Skeletal muscle cell (primary cell): ENCODE results near the gene DYNLT1.
A peak's percentile ranks its signal among the peaks of the same experiment; 100 is the strongest.
"Not testable (repeated sequence)": the region's sequence is repeated elsewhere in the genome, so short reads cannot be mapped to it uniquely, and the experiment has no call there.

ENCODE experiments used
- DNase-seq: peaks from one replicate; pipeline ENCODE4 v3.0.0-alpha.2; 2010; ENCODE audit warnings: low read depth
- H3K4me3 ChIP-seq: 2 replicates; pipeline ENCODE4 v1.5.1; 2011; ENCODE audit warnings: low read depth, mild to moderate bottlenecking, control low read depth, low read length, moderate library complexity

DYNLT1 gene

GRCh38 chr6:158644231-158645063, at the start of gene DYNLT1:
Gene DYNLT1 (minus strand): TSS chr6:158644743. CDS start chr6:158644708, 35 bp downstream.
- peak within 1 kb of the TSS; percentile 81 for H3K4me3 ChIP-seq
- peak; percentile 67 for DNase-seq

GRCh38 chr6:158688860-158689259, 44.3 kb upstream of the DYNLT1 start:
- no peak for DNase-seq
- no peak overlapping the region for H3K4me3 ChIP-seq

- H3K4me3 ChIP-seq = no peak overlapping the region
- DNase-seq = no peak
Observed at GRCh38 chr6:158687506-158687905, 43.0 kb upstream of the DYNLT1 start.

GRCh38 chr6:158686791-158687381, 42.3 kb upstream of the DYNLT1 start:
- no peak overlapping the region for H3K4me3 ChIP-seq
- no peak for DNase-seq

GRCh38 chr6:158686311-158686710, 41.8 kb upstream of the DYNLT1 start:
- DNase-seq = no peak
- H3K4me3 ChIP-seq = no peak overlapping the region

- no peak overlapping the region for H3K4me3 ChIP-seq
- DNase-seq = no peak
Observed at GRCh38 chr6:158684745-158685324, 40.3 kb upstream of the DYNLT1 start.

GRCh38 chr6:158684311-158684710, 39.8 kb upstream of the DYNLT1 start:
- no peak for DNase-seq
- no peak overlapping the region for H3K4me3 ChIP-seq

GRCh38 chr6:158680481-158680880, 35.9 kb upstream of the DYNLT1 start:
- no peak overlapping the region for H3K4me3 ChIP-seq
- no peak for DNase-seq

- no peak overlapping the region for H3K4me3 ChIP-seq
- DNase-seq = no peak
Observed at GRCh38 chr6:158680015-158680414, 35.5 kb upstream of the DYNLT1 start.

- DNase-seq = no peak
- no peak overlapping the region for H3K4me3 ChIP-seq
Observed at GRCh38 chr6:158677906-158678578, 33.5 kb upstream of the DYNLT1 start.

- DNase-seq, H3K4me3 ChIP-seq: not testable (repeated sequence)
Observed at GRCh38 chr6:158677094-158677493, 32.6 kb upstream of the DYNLT1 start.

- DNase-seq = no peak
Observed at GRCh38 chr6:158674342-158675131, 30.0 kb upstream of the DYNLT1 start.

GRCh38 chr6:158672726-158673125, 28.2 kb upstream of the DYNLT1 start:
- no peak overlapping the region for H3K4me3 ChIP-seq
- no peak for DNase-seq

More at GRCh38 chr6:158674342-158675131, 30.0 kb upstream of the DYNLT1 start:
- H3K4me3 ChIP-seq = no peak overlapping the region

GRCh38 chr6:158672119-158672518, 27.6 kb upstream of the DYNLT1 start:
- not testable (repeated sequence) for DNase-seq, H3K4me3 ChIP-seq

- no peak for DNase-seq
Observed at GRCh38 chr6:158669145-158670035, 24.8 kb upstream of the DYNLT1 start.

GRCh38 chr6:158668707-158669103, 24.2 kb upstream of the DYNLT1 start:
- H3K4me3 ChIP-seq = no peak overlapping the region
- no peak for DNase-seq

More at GRCh38 chr6:158669145-158670035, 24.8 kb upstream of the DYNLT1 start:
- no peak overlapping the region for H3K4me3 ChIP-seq

GRCh38 chr6:158667360-158667981, 22.9 kb upstream of the DYNLT1 start:
- no peak overlapping the region for H3K4me3 ChIP-seq
- no peak for DNase-seq
